Thoracic aorta (tissue), 2 donors: ENCODE results near the gene PZP. TPM values are rescaled to one million over a fixed set of nuclear protein-coding genes. Genes with fewer than 3 reads are reported as not detected.
"Not testable (repeated sequence)": the region's sequence is repeated elsewhere in the genome, so short reads cannot be mapped to it uniquely, and the experiment has no call there.

Source experiments
- ATAC-seq: fragments of 150-250 bp; one replicate; pipeline ENCODE4 v1.8.0; 2017; ENCODE audit warnings: low read depth; ENCODE audit not compliant: insufficient number of reproducible peaks, low FRiP score
- DNase-seq: peaks from one replicate; pipeline ENCODE4 v3.0.0-alpha.2; 2020; ENCODE audit warnings: low spot score
- H3K27ac ChIP-seq, 2 donors: fragments of 200-600 bp; sonication (generic); 1 replicate in 1 of 2; 2 replicates in 1 of 2; pipeline ENCODE4 v1.5.1; 2016; ENCODE audit warnings: mild to moderate bottlenecking in 2 of 2, moderate library complexity in 2 of 2
- H3K27me3 ChIP-seq: fragments of 200-600 bp; sonication (generic); replicated peaks from 2 replicates; pipeline ENCODE4 v1.6.0; 2016; ENCODE audit warnings: mild to moderate bottlenecking; ENCODE audit not compliant: insufficient read depth
- H3K36me3 ChIP-seq: fragments of 200-600 bp; sonication (generic); one replicate; pipeline ENCODE4 v1.5.1; 2016
- H3K4me1 ChIP-seq, 2 donors: fragments of 200-600 bp; sonication (generic); 1 replicate in 1 of 2; 2 replicates in 1 of 2; pipeline versions ENCODE4 v1.5.1 to v1.6.0; 2016; ENCODE audit warnings: low read depth in 2 of 2, mild to moderate bottlenecking in 1 of 2; ENCODE audit not compliant: control insufficient read depth in 1 of 2
- H3K4me3 ChIP-seq: fragments of 200-600 bp; sonication (generic); 2 replicates; pipeline ENCODE4 v1.5.1; 2016; ENCODE audit warnings: mild to moderate bottlenecking
- H3K9me3 ChIP-seq: fragments of 200-600 bp; sonication (generic); 2 replicates; pipeline ENCODE4 v1.5.1; 2016
- CTCF ChIP-seq: fragments of 200-600 bp; sonication (generic); IDR thresholded peaks from one replicate; pipeline ENCODE4 v1.5.1; 2019; ENCODE audit warnings: antibody characterized with exemption
- total RNA-seq, 2 donors: library from RNA; depleted of rRNA; stranded (reverse); fragments of >200 nt; gene quantifications; one replicate each; pipeline versions ENCODE4 v1.1.0 to v1.2.3, GENCODE V29; 2016

Gene PZP
- total RNA-seq, 2 donors from 2014 or later = not detected

GRCh38 chr12:9143929-9144729 lies 64.1 kb downstream of the PZP start:
- Histone ChIP-seq H3K27me3 (no peaks in the 10 kb centered on the region), H3K4me3 (no peak overlapping the region), H3K36me3 (no peaks in the 10 kb centered on the region), H3K27ac (no peak overlapping the region), H3K4me1 (no peaks in the 10 kb centered on the region), H3K9me3 (no peaks in the 10 kb centered on the region)
- ATAC-seq (no peak), DNase-seq (no peak)
- TF ChIP-seq CTCF = no peak

- TF ChIP-seq CTCF = no peak
- DNase-seq = no peak
These were observed 65.1 kb downstream of the PZP start for GRCh38 chr12:9143137-9143536.

GRCh38 chr12:9139588-9140290 lies 68.5 kb downstream of the PZP start:
- not testable (repeated sequence) for H3K27ac ChIP-seq, H3K27me3 ChIP-seq, H3K9me3 ChIP-seq, ATAC-seq, H3K4me1 ChIP-seq, H3K36me3 ChIP-seq, H3K4me3 ChIP-seq, DNase-seq

More at GRCh38 chr12:9143137-9143536, 65.1 kb downstream of the PZP start:
- no peaks in the 10 kb centered on the region for H3K36me3 ChIP-seq
- H3K9me3 ChIP-seq = no peaks in the 10 kb centered on the region
- no peak for ATAC-seq
- no peaks in the 10 kb centered on the region for H3K27me3 ChIP-seq
- no peak overlapping the region for H3K4me3 ChIP-seq
- no peak overlapping the region for H3K27ac ChIP-seq
- H3K4me1 ChIP-seq = no peaks in the 10 kb centered on the region

GRCh38 chr12:9135903-9136310 lies 72.3 kb downstream of the PZP start:
- no peak for DNase-seq
- Histone ChIP-seq H3K27me3 (no peaks in the 10 kb centered on the region), H3K4me3 (no peak overlapping the region), H3K27ac (no peak overlapping the region), H3K36me3 (no peaks in the 10 kb centered on the region), H3K4me1 (no peaks in the 10 kb centered on the region), H3K9me3 (no peaks in the 10 kb centered on the region)
- TF ChIP-seq CTCF = no peak
- no peak for ATAC-seq

- Histone ChIP-seq H3K27me3 (no peaks in the 10 kb centered on the region), H3K4me3 (no peak overlapping the region), H3K4me1 (no peaks in the 10 kb centered on the region), H3K27ac (no peak overlapping the region), H3K9me3 (no peaks in the 10 kb centered on the region), H3K36me3 (no peaks in the 10 kb centered on the region)
- TF ChIP-seq CTCF = no peak
- DNase-seq (no peak), ATAC-seq (no peak)
These were observed 73.1 kb downstream of the PZP start for GRCh38 chr12:9134981-9135628.
